Mucosa of descending colon (tissue), 3 donors: ENCODE measurements around the gene NUDT22. TPM values are rescaled to one million over a fixed set of nuclear protein-coding genes. Genes with fewer than 3 reads are reported as not detected.
A peak's percentile ranks its signal among the peaks of the same experiment; 100 is the strongest.

Experiments used
- ATAC-seq: fragments of 200-7000 bp; cut with Tn5 transposase; one replicate; pipeline ENCODE4 v1.9.1; 2020; ENCODE audit warnings: mild to moderate bottlenecking, moderate library complexity
- DNase-seq, 3 donors: peaks; one replicate each; pipeline ENCODE4 v3.0.0-alpha.2; 2020
- H3K36me3 ChIP-seq: fragments of 200-600 bp; one replicate; pipeline ENCODE4 v1.8.0; 2021; ENCODE audit warnings: low read depth, mild to moderate bottlenecking
- H3K4me1 ChIP-seq: fragments of 200-600 bp; one replicate; pipeline ENCODE4 v1.8.0; 2021; ENCODE audit warnings: low read depth, mild to moderate bottlenecking
- H3K4me3 ChIP-seq: fragments of 200-600 bp; one replicate; pipeline ENCODE4 v1.8.0; 2021; ENCODE audit warnings: mild to moderate bottlenecking
- H3K9me3 ChIP-seq: fragments of 200-600 bp; one replicate; pipeline ENCODE4 v1.8.0; 2021; ENCODE audit warnings: mild to moderate bottlenecking
- intact Hi-C, 2 donors: fragments of 100-400 bp; cut with DNase I in 1 of 2; cut with micrococcal nuclease in 1 of 2; formaldehyde crosslinking; loops; one replicate each; pipeline versions ENCODE4 v1.11.0 to v1.11.1; 2022; cut with DNase I, micrococcal nuclease
- total RNA-seq, 3 donors: library from RNA; stranded (reverse); fragmentation: NEBNext Ultra II Directional in 2 of 3; extraction: Animal tissue kit (Norgen Biotek cat#: 25700) in 2 of 3; gene quantifications; one replicate each; pipeline versions ENCODE4 v1.2.1 to v1.2.4, GENCODE V29; 2021 to 2023
- TF ChIP-seq, protein P1 (sequence below): fragments of 200-600 bp; IDR thresholded peaks from one replicate; pipeline ENCODE4 v1.8.0; 2022; ENCODE audit warnings: antibody characterized with exemption, mild to moderate bottlenecking
- donor health status: DM: no; HTN: no; CAD: no; lungs with moderate emphysema.
- donor health status: DM: no; HTN: no; CAD: no.
- donor health status: DM: no; HTN: yes; CAD: no.

NUDT22 gene
- total RNA-seq, 3 donors from 2014 or later: 81.6 to 137 (median 119) TPM

DNA sequence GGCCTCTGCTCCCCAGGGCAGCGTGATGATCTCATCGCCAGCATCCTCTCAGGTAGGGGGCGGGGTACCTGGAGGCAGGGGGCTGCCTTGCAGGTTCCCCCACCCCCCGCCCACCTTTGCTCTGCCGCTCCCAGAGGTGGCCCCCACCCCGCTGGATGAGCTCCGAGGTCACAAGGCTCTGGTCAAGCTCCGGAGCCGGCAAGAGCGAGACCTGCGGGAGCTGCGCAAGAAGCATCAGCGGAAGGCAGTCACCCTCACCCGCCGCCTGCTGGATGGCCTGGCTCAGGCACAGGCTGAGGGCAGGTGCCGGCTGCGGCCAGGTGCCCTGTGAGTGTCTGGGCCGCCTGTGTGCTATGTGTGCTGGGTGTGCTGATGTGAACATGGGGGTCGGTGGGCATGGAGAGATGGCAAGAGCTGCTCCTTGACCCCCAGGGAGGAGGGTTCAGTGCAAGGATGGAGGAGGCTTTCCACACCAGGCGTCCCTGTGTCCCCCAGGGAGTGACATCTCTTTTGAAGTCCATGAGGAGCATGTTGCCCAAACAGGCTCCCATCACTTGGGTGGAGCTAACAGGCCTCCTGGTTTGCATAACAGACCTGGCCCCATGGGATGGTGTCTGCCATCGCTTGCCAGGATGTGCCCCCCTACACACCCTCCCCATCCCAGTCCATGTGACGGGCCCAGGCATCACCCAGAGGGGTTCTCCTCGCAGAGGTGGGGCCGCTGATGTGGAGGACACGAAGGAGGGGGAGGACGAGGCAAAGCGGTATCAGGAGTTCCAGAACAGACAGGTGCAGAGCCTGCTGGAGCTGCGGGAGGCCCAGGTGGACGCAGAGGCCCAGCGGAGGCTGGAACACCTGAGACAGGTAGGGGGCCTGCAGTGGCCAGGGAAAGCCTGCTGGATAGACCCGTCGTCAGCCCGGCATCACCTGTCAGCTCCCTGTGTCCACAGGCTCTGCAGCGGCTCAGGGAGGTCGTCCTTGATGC lies 39.4 kb downstream of the NUDT22 start:
- peaks cover 4% of the 10 kb centered on the region for H3K36me3 ChIP-seq
- H3K4me3 ChIP-seq: no peak overlapping the region
- intact Hi-C loops: no loop called here
- H3K9me3 ChIP-seq: no peaks in the 10 kb centered on the region
- peaks cover 11% of the 10 kb centered on the region for H3K4me1 ChIP-seq
- ATAC-seq (no peak), DNase-seq (peak in 1 of 3 donors; percentile 59)
- TF ChIP-seq, protein P1, sequence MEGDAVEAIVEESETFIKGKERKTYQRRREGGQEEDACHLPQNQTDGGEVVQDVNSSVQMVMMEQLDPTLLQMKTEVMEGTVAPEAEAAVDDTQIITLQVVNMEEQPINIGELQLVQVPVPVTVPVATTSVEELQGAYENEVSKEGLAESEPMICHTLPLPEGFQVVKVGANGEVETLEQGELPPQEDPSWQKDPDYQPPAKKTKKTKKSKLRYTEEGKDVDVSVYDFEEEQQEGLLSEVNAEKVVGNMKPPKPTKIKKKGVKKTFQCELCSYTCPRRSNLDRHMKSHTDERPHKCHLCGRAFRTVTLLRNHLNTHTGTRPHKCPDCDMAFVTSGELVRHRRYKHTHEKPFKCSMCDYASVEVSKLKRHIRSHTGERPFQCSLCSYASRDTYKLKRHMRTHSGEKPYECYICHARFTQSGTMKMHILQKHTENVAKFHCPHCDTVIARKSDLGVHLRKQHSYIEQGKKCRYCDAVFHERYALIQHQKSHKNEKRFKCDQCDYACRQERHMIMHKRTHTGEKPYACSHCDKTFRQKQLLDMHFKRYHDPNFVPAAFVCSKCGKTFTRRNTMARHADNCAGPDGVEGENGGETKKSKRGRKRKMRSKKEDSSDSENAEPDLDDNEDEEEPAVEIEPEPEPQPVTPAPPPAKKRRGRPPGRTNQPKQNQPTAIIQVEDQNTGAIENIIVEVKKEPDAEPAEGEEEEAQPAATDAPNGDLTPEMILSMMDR: no peak

- ATAC-seq: no peak
- Histone ChIP-seq H3K36me3 (peaks cover 4% of the 10 kb centered on the region), H3K9me3 (no peaks in the 10 kb centered on the region), H3K4me3 (no peak overlapping the region), H3K4me1 (peaks cover 11% of the 10 kb centered on the region)
- DNase-seq: peak in 1 of 3 donors; percentile 55
- intact Hi-C loops: no loop called here
- TF ChIP-seq, protein P1: no peak
These were observed 40.3 kb downstream of the NUDT22 start for GRCh38 chr11:64266339-64266738.

GRCh38 chr11:64267207-64267945 lies 41.3 kb downstream of the NUDT22 start:
- Histone ChIP-seq H3K4me1 (peaks cover 18% of the 10 kb centered on the region), H3K4me3 (no peak overlapping the region), H3K9me3 (no peaks in the 10 kb centered on the region), H3K36me3 (peaks cover 4% of the 10 kb centered on the region)
- TF ChIP-seq, protein P1: no peak
- intact Hi-C loops: no loop called here
- DNase-seq (no peak), ATAC-seq (no peak)

DNA sequence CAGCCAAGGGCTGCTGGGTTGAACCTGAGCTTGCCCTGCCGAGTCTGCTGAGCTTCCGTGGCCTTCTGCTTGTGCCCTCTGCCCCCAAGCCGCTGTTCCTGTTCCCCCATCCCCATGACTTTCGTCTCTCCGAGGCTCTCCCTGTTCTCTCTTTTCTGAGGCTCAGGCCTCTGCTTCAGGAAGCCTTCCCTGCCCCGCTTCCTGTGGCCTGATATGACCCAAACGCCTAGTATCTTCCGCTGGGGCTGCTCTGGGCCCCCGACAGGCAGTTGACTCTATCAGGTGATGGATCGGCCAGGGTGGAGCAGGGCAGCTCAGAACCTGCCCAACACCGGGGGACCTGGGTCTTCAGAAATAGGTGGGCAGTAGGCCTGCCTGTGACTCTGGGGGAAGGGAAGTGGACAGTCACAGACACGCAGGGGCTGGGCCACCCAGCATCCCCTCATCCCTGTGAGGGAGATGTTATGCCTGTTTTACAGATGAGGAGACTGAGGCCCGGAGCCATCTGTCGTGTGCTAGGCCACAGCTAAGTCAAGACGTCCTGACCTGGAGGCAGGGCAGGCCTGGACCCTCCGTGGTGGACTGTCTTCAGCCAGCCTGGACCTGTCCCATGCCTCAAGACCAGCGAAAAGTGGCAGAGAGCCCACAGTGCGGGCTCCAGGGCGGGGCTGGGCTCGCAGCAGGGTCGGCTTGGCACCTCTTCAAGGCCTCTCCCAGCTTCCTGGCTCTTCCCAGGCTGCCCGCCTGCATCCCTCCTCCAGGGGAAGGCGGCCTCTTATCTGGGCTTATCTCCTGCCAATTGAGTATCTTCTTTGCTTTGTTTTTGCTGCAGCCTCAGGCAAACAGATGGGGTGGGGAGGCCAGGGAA lies 42.2 kb downstream of the NUDT22 start:
- H3K4me3 ChIP-seq: no peak overlapping the region
- peaks cover 27% of the 10 kb centered on the region for H3K4me1 ChIP-seq
- TF ChIP-seq, protein P1: no peak
- intact Hi-C loops: no loop called here
- ATAC-seq (peak; percentile 10), DNase-seq (peak; percentile 80 to 87 (median 83))
- peaks cover 4% of the 10 kb centered on the region for H3K36me3 ChIP-seq
- no peaks in the 10 kb centered on the region for H3K9me3 ChIP-seq
